GM12874 (cell line): Measurements from ENCODE around the gene ACOX3.

Experiments used
- TF ChIP-seq, protein P1 (sequence below): IDR thresholded peaks from 2 replicates; pipeline ENCODE4 v1.5.1; 2011; ENCODE audit warnings: low read depth, mild to moderate bottlenecking, control low read depth, low read length, moderate library complexity; ENCODE audit not compliant: insufficient read depth

ACOX3 gene

DNA sequence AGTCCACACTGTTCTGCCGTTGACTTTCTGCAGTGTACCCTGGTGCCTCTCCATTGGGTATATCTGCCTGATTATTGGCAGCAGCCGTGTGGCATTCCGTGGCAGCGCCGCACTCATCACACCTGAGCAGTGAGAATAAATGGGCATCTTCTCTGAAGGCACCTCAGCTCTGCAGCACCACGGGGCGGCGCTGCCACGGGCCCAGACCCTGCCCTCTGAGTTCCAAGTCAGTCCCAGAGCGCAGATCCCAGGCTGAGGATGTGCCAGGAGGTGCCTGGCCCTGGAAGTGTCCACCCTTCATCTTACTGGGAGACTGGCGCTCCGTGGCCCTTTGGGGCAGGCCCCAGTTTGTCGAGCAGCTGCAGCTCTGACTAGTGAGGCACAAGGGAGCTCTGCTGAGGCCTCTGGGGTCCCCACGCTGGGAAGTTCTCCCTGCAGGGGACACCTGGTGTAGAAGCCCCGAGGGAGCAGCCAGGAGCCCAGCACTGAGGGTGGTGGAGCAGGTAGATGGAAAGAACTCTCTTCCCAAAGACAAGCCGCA is 36.6 kb upstream of the ACOX3 start:
- TF ChIP-seq, protein P1, sequence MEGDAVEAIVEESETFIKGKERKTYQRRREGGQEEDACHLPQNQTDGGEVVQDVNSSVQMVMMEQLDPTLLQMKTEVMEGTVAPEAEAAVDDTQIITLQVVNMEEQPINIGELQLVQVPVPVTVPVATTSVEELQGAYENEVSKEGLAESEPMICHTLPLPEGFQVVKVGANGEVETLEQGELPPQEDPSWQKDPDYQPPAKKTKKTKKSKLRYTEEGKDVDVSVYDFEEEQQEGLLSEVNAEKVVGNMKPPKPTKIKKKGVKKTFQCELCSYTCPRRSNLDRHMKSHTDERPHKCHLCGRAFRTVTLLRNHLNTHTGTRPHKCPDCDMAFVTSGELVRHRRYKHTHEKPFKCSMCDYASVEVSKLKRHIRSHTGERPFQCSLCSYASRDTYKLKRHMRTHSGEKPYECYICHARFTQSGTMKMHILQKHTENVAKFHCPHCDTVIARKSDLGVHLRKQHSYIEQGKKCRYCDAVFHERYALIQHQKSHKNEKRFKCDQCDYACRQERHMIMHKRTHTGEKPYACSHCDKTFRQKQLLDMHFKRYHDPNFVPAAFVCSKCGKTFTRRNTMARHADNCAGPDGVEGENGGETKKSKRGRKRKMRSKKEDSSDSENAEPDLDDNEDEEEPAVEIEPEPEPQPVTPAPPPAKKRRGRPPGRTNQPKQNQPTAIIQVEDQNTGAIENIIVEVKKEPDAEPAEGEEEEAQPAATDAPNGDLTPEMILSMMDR = no peak

DNA sequence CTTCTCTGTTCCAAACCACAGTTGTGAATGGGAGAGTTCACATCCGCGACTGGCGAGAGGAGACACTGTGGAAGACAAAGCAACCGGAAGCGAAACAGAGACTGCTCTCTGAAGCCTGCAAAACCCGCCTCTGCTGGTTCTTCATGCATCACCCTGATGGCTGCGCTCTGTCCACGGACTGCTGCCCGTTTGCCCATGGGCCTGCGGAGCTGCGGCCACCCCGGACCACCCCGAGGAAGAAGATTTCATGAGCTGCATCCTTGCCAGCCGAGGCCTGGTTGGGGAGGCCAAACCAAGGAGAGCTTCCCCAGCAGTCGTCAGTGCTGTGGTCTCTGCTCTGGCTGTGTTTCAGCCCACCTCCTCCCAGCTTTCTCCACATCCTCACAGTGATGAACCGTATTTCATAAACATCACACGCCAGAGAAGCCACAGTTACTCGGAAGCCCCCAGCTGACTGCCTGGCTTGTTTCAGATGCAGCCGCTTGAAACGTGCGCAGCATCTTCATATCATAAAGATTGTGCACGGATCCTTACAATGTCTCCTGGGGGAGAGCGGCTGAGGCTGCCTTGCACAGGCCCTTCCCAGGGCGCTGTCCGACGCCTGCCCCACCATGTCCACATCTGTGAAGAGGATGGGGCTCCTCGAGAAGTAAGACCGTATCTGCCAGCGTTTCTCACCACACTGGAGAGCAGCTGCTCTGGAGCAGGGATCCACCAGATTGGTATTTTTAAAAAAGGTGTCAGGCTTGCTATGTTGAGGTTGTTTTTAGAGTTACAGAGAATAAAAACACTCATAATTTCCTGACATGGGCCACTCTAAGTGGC is 35.4 kb upstream of the ACOX3 start:
- TF ChIP-seq, protein P1 = no peak

DNA sequence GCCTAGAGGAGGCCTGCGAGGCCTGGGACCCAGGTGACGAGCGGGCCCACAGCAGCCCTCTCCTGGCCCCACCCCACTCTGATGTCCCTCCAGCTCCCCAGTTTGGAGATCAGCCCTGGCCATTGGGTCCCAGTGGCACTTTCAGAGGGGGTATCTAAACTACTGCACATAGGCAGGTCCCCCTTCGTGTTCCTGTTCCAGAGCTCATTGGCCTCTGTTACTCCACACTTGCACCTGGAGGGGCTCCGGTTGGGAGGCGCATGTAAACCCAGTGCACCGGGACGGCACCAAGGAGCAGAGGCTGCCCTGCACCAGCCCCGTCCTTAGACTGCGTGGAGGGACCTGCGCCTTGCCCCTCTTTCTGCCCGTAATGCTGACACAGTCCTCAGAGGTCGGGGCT is 34.3 kb upstream of the ACOX3 start:
- TF ChIP-seq, protein P1 = no peak

DNA sequence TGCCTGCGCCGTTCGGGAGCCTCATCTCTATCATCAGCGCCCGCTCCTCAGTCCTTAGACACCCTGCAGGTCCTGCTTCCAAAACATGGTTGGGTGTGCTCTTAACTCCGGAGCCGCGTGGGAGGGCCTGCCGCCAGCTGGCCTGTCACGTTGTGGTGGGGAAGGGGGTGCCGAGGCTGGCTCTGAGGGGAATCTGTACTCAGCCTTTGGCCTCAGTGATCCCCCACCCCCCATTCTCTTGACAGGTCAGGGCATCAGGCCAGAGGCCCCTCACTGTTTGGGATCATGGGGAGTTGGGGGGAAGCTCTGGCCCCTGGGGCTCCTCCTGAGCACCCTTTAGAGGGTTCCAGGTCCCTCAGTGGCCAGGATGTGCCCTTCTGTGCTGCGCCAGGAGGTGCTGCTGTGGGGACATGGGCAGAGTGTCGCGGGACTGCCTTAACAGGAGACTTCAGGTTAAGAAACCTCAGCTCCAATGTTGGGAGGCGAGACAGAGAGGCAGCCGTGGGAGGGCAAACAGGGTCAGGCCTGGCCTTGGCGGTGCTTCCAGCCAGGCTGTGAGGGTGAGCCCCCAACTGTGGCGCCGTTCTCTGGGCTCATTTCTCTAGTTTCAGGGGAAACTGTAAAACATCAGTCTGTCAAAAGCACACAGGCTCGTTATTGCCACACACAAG is 33.5 kb upstream of the ACOX3 start:
- TF ChIP-seq, protein P1 = no peak

DNA sequence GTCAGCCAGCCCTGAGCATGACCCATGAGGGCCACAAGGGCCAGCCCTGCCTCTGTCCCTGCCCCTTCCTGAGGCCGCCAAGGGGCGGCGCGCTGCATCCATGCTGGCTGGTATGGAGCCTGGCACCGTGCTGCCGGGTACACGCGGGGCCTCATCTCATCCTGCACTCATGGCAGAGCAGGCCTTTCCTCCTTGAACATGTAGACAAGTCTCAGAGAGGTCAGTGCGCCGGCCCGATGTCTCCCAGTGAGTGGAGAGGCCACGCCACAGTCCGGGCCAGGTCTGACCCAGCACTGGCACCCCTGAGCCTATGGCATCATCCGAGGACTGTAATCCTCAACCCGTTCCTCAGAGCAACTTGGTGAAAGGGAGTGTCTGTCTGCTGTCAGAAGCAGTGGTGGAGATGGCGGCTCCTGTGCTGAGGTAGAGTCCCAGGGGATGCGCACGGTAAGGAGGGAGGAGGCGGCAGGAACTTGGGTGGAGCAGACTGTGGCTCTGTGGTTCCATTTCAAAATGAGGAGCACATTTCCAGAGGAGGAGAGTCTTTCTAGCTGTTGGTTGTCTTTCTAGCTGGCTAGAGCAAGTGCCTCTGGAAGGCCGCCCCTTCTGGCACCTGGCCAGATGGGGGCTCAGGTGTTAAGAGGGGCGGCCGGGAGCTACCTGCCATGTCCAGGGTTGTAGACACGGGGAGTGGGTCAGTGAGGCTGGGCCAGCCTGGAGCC is 32.8 kb upstream of the ACOX3 start:
- TF ChIP-seq, protein P1 = no peak

DNA sequence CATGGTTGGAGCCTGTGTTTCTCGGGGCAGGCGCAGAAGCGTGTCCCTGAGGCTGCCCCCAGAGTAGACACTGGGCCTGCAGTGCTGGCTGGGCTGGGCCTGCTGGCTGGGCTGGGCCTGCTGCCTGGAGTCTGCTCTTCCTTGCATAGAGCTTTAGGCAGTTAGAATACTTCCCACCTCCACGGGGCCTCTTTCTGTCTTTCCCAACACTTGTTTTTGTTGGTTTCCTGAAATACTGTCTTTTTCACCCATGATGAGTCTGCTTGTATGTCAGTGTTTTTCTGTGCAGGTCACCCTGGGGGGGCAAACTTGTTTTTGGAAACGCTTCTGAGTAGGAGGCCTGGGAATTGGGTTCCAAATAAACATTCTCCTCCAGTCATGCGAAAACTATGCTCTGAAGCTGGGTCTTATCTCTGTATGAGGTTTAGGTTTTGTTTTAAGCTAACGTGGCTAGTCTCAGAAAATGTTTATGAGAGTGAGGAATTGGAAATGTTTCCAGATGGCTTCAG is 32.2 kb upstream of the ACOX3 start:
- TF ChIP-seq, protein P1 = no peak

DNA sequence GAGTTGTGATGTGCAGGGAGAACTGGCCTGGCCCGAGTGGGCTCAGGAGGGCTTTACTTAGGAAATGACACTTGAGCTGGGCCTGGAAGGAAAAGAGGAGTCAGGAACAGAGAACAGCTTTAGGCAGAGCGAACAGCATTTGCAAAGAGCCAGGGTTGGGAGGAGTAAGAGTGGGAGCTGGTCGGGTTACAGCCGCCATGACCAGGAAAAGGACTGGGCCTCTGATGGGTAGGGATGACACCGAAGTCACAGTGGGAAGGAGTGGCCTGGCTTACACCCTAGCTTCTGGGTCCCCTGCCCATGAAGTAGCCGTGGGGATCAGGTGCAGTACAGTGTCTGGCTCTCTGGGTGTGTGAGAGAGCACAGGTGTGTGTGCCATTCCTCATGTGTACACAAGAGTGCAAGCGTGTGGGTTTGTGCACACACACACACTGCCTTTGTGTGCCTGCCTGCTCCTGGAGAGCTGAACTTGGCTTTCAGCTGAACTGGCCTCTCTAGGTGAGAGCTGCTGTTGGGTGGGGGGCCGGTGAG is 31.7 kb upstream of the ACOX3 start:
- TF ChIP-seq, protein P1 = no peak
